ENCODE data around the gene MCM8. TPM values are rescaled to one million over a fixed set of nuclear protein-coding genes. Genes with fewer than 3 reads are reported as not detected.

The MCM8 gene
- total RNA-seq, 4 donors from 2014 or later: 2.9 to 5.1 (median 3.4) TPM

GRCh38 chr20:5980720-5981538, 30.5 kb downstream of the MCM8 start:
- DNase-seq (ENCODE audit: low spot score in 2 of 2): no peak
- Histone ChIP-seq H3K9me3 (no peaks in the 10 kb centered on the region), H3K4me1 (no peaks in the 10 kb centered on the region), H3K36me3 (peaks cover 0 to 62% (median 0%) of the 10 kb centered on the region in 3 donors), H3K27ac (no peak overlapping the region), H3K4me3 (no peak overlapping the region), H3K27me3 (no peaks in the 10 kb centered on the region)
- 75 to 79% methylated on average over 5 of the region's 5 CpGs for whole genome bisulfite sequencing, 2 donors
- TF ChIP-seq EP300 (IDR thresholded peaks at IDR 0.05): no peak
- TF ChIP-seq POLR2A (IDR thresholded peaks at IDR 0.05): no peak
- TF ChIP-seq CTCF (IDR thresholded peaks at IDR 0.05): no peak

GRCh38 chr20:5987383-5987782, 36.9 kb downstream of the MCM8 start:
- H3K4me3 ChIP-seq: no peak overlapping the region
- H3K9me3 ChIP-seq: no peaks in the 10 kb centered on the region
- 94% methylated on average over 2 of the region's 2 CpGs for WGBS, 2 donors
- no peak for DNase-seq (ENCODE audit: low spot score in 2 of 2)
- H3K27me3 ChIP-seq: no peaks in the 10 kb centered on the region
- H3K36me3 ChIP-seq: peaks cover 0 to 68% (median 0%) of the 10 kb centered on the region in 3 donors
- TF ChIP-seq CTCF (IDR thresholded peaks at IDR 0.05) (no peak), EP300 (IDR thresholded peaks at IDR 0.05) (no peak)
- H3K4me1 ChIP-seq: no peaks in the 10 kb centered on the region
- H3K27ac ChIP-seq: no peak overlapping the region

- H3K27me3 ChIP-seq: no peaks in the 10 kb centered on the region
- H3K4me3 ChIP-seq: no peak overlapping the region
- no peak for DNase-seq (ENCODE audit: low spot score in 2 of 2)
- H3K27ac ChIP-seq: no peak overlapping the region
- WGBS, 2 donors: 86 to 88% methylated on average over 1 of the region's 1 CpG
- H3K4me1 ChIP-seq: no peaks in the 10 kb centered on the region
- H3K36me3 ChIP-seq: peaks cover 0 to 55% (median 0%) of the 10 kb centered on the region in 3 donors
- no peaks in the 10 kb centered on the region for H3K9me3 ChIP-seq
- TF ChIP-seq EP300 (IDR thresholded peaks at IDR 0.05) (no peak), POLR2A (IDR thresholded peaks at IDR 0.05) (no peak), CTCF (IDR thresholded peaks at IDR 0.05) (no peak)
These were observed 39.1 kb downstream of the MCM8 start for GRCh38 chr20:5989539-5989938.

- no peaks in the 10 kb centered on the region for H3K27me3 ChIP-seq
- 85 to 95% methylated on average over 3 of the region's 3 CpGs for WGBS, 2 donors
- no peaks in the 10 kb centered on the region for H3K4me1 ChIP-seq
- H3K9me3 ChIP-seq: no peaks in the 10 kb centered on the region
- H3K4me3 ChIP-seq: no peak overlapping the region
- no peak for DNase-seq (ENCODE audit: low spot score in 2 of 2)
- no peak overlapping the region for H3K27ac ChIP-seq
- H3K36me3 ChIP-seq: peaks cover 0 to 50% (median 0%) of the 10 kb centered on the region in 3 donors
- TF ChIP-seq CTCF (IDR thresholded peaks at IDR 0.05) (no peak), POLR2A (IDR thresholded peaks at IDR 0.05) (no peak), EP300 (IDR thresholded peaks at IDR 0.05) (no peak)
These were observed 40.5 kb downstream of the MCM8 start for GRCh38 chr20:5990946-5991345.

- DNase-seq (ENCODE audit: low spot score in 2 of 2): no peak
- H3K4me3 ChIP-seq: no peak overlapping the region
- TF ChIP-seq POLR2A (IDR thresholded peaks at IDR 0.05): no peak
- TF ChIP-seq EP300 (IDR thresholded peaks at IDR 0.05): no peak
- TF ChIP-seq CTCF (IDR thresholded peaks at IDR 0.05): no peak
- peaks cover 0 to 46% (median 0%) of the 10 kb centered on the region in 3 donors for H3K36me3 ChIP-seq
- no peaks in the 10 kb centered on the region for H3K4me1 ChIP-seq
- WGBS, 2 donors: 84 to 91% methylated on average over 2 of the region's 2 CpGs
- H3K9me3 ChIP-seq: no peaks in the 10 kb centered on the region
- H3K27me3 ChIP-seq: no peaks in the 10 kb centered on the region
- no peak overlapping the region for H3K27ac ChIP-seq
These were observed 41.4 kb downstream of the MCM8 start for GRCh38 chr20:5991623-5992441.
